ENCODE measurements around the gene ZDHHC11. TPM values are rescaled to one million over a fixed set of nuclear protein-coding genes. Genes with fewer than 3 reads are reported as not detected.
"Not testable (repeated sequence)": the region's sequence is repeated elsewhere in the genome, so short reads cannot be mapped to it uniquely, and the experiment has no call there.

The ZDHHC11 gene
- total RNA-seq, 2 experiments from 2014 or later: 4.6 to 6.0 TPM

- ATAC-seq (no peak), DNase-seq (no peak)
- TF ChIP-seq CTCF (IDR thresholded peaks at IDR 0.05): no peak
- no peaks in the 10 kb centered on the region for H3K9me3 Mint-ChIP-seq
- H3K36me3 Mint-ChIP-seq (ENCODE audit: low read depth): no peaks in the 10 kb centered on the region
- ChIA-PET POLR2A (no interaction called here), CTCF (no interaction called here)
- intact Hi-C loops (cut with micrococcal nuclease): no loop called here
- no peaks in the 10 kb centered on the region for H3K27me3 Mint-ChIP-seq
- no peak overlapping the region for H3K27ac Mint-ChIP-seq
- H3K4me3 Mint-ChIP-seq: no peak overlapping the region
- no peaks in the 10 kb centered on the region for H3K4me1 Mint-ChIP-seq (ENCODE audit: low read depth)
Measured at GRCh38 chr5:773517-774264, 77.1 kb downstream of the ZDHHC11 start.

GRCh38 chr5:772931-773330, 77.9 kb downstream of the ZDHHC11 start:
- H3K4me1 Mint-ChIP-seq (ENCODE audit: low read depth); POLR2A ChIA-PET; H3K27me3 Mint-ChIP-seq; intact Hi-C loops (cut with micrococcal nuclease); H3K36me3 Mint-ChIP-seq (ENCODE audit: low read depth); DNase-seq; CTCF ChIA-PET; ATAC-seq; H3K4me3 Mint-ChIP-seq; H3K27ac Mint-ChIP-seq; H3K9me3 Mint-ChIP-seq: not testable (repeated sequence)

GRCh38 chr5:772547-772890, 78.3 kb downstream of the ZDHHC11 start:
- H3K27ac Mint-ChIP-seq; H3K36me3 Mint-ChIP-seq (ENCODE audit: low read depth); H3K27me3 Mint-ChIP-seq; H3K4me1 Mint-ChIP-seq (ENCODE audit: low read depth); ATAC-seq; H3K4me3 Mint-ChIP-seq; intact Hi-C loops (cut with micrococcal nuclease); H3K9me3 Mint-ChIP-seq; CTCF ChIA-PET; DNase-seq; POLR2A ChIA-PET: not testable (repeated sequence)

- H3K4me1 Mint-ChIP-seq (ENCODE audit: low read depth); H3K36me3 Mint-ChIP-seq (ENCODE audit: low read depth); H3K9me3 Mint-ChIP-seq; POLR2A ChIA-PET; DNase-seq; intact Hi-C loops (cut with micrococcal nuclease); H3K27ac Mint-ChIP-seq; ATAC-seq; CTCF ChIA-PET; H3K27me3 Mint-ChIP-seq; H3K4me3 Mint-ChIP-seq: not testable (repeated sequence)
Measured at GRCh38 chr5:771841-772546, 78.8 kb downstream of the ZDHHC11 start.

- ATAC-seq; intact Hi-C loops (cut with micrococcal nuclease): not testable (repeated sequence)
Measured at GRCh38 chr5:771087-771781, 79.6 kb downstream of the ZDHHC11 start.

GRCh38 chr5:770585-770984, 80.2 kb downstream of the ZDHHC11 start:
- H3K9me3 Mint-ChIP-seq; H3K27ac Mint-ChIP-seq; H3K36me3 Mint-ChIP-seq (ENCODE audit: low read depth); ATAC-seq; CTCF ChIA-PET; POLR2A ChIA-PET; H3K4me1 Mint-ChIP-seq (ENCODE audit: low read depth); intact Hi-C loops (cut with micrococcal nuclease); DNase-seq; H3K27me3 Mint-ChIP-seq; H3K4me3 Mint-ChIP-seq: not testable (repeated sequence)

More at GRCh38 chr5:771087-771781, 79.6 kb downstream of the ZDHHC11 start:
- H3K9me3 Mint-ChIP-seq; POLR2A ChIA-PET; H3K36me3 Mint-ChIP-seq (ENCODE audit: low read depth); H3K27ac Mint-ChIP-seq; H3K4me3 Mint-ChIP-seq; H3K27me3 Mint-ChIP-seq; DNase-seq; CTCF ChIA-PET; H3K4me1 Mint-ChIP-seq (ENCODE audit: low read depth): not testable (repeated sequence)

- H3K4me3 Mint-ChIP-seq; H3K36me3 Mint-ChIP-seq (ENCODE audit: low read depth); POLR2A ChIA-PET; H3K9me3 Mint-ChIP-seq; intact Hi-C loops (cut with micrococcal nuclease); H3K4me1 Mint-ChIP-seq (ENCODE audit: low read depth); DNase-seq; H3K27ac Mint-ChIP-seq; H3K27me3 Mint-ChIP-seq; CTCF ChIA-PET; ATAC-seq: not testable (repeated sequence)
Measured at GRCh38 chr5:769485-770145, 81.2 kb downstream of the ZDHHC11 start.
